GM12875 (cell line): ENCODE data around the gene ATG13.

Experiments used
- H3K4me3 ChIP-seq: one replicate; pipeline ENCODE4 v1.5.1; 2011; ENCODE audit warnings: low read depth, low read length, control low read depth
- CTCF ChIP-seq: IDR thresholded peaks from 2 replicates; pipeline ENCODE4 v1.5.1; 2011; ENCODE audit warnings: low read depth, mild to moderate bottlenecking, control low read depth, inconsistent platforms, low read length, moderate library complexity, borderline replicate concordance; ENCODE audit not compliant: insufficient read depth

The ATG13 gene

GRCh38 chr11:46719048-46719542, 101.7 kb downstream of the ATG13 start, which contains the start of gene F2:
TSS of gene F2 (plus strand) at chr11:46719213. CDS start at chr11:46719236, 23 bp downstream.
- no peak for TF ChIP-seq CTCF
- H3K4me3 ChIP-seq = no peak within 1 kb of the TSS

- H3K4me3 ChIP-seq = no peak overlapping the region
- no peak for TF ChIP-seq CTCF
These were observed 102.3 kb downstream of the ATG13 start for GRCh38 chr11:46719543-46720218.

GRCh38 chr11:46721286-46721685, 103.9 kb downstream of the ATG13 start:
- H3K4me3 ChIP-seq = no peak overlapping the region
- no peak for TF ChIP-seq CTCF

GRCh38 chr11:46722566-46723358, 105.4 kb downstream of the ATG13 start:
- no peak for TF ChIP-seq CTCF
- no peak overlapping the region for H3K4me3 ChIP-seq

- no peak for TF ChIP-seq CTCF
- H3K4me3 ChIP-seq = no peak overlapping the region
These were observed 106.0 kb downstream of the ATG13 start for GRCh38 chr11:46723359-46723680.

- H3K4me3 ChIP-seq = no peak overlapping the region
- TF ChIP-seq CTCF = no peak
These were observed 106.7 kb downstream of the ATG13 start for GRCh38 chr11:46724088-46724487.
